ENCODE data around the gene C1orf159. TPM values are rescaled to one million over a fixed set of nuclear protein-coding genes. Genes with fewer than 3 reads are reported as not detected.

The C1orf159 gene
- total and polyA plus RNA-seq, 10 of the 15 experiments (the other 5 are each of a cell fraction or from before 2014, with no cell fraction given): 0.11 to 23.4 (median 8.0) TPM

DNA sequence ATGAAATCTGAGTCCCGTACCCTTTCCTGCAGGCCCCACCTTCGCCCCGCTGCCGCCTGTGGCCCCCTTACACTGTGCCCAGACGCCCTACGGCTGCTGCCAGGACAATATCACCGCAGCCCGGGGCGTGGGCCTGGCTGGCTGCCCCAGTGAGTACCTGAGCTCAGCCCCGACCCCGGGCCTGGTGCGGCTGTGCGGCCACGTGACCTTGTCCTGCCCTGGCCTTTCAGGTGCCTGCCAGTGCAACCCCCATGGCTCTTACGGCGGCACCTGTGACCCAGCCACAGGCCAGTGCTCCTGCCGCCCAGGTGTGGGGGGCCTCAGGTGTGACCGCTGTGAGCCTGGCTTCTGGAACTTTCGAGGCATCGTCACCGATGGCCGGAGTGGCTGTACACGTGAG lies 70.8 kb downstream of the C1orf159 start (continued):
- TF ChIP-seq BACH1 (IDR thresholded peaks at IDR 0.05; ENCODE audit: borderline replicate concordance) (no peak), SUZ12 (IDR thresholded peaks at IDR 0.05; ENCODE audit: unreplicated experiment) (no peak), SMARCA5 (IDR thresholded peaks at IDR 0.05) (no peak), EP300 (IDR thresholded peaks at IDR 0.05; ENCODE audit: borderline replicate concordance in 1 of 2, control insufficient read depth in 1 of 2, low read depth in 2 of 2, low read length in 2 of 2) (no peak), BMI1 (IDR thresholded peaks at IDR 0.05; ENCODE audit: borderline replicate concordance) (no peak), CHD4 (IDR thresholded peaks at IDR 0.05) (no peak), PML (IDR thresholded peaks at IDR 0.05; ENCODE audit: low read length) (no peak), YBX1 (IDR thresholded peaks at IDR 0.05) (no peak)
- TF ChIP-seq, protein P1, sequence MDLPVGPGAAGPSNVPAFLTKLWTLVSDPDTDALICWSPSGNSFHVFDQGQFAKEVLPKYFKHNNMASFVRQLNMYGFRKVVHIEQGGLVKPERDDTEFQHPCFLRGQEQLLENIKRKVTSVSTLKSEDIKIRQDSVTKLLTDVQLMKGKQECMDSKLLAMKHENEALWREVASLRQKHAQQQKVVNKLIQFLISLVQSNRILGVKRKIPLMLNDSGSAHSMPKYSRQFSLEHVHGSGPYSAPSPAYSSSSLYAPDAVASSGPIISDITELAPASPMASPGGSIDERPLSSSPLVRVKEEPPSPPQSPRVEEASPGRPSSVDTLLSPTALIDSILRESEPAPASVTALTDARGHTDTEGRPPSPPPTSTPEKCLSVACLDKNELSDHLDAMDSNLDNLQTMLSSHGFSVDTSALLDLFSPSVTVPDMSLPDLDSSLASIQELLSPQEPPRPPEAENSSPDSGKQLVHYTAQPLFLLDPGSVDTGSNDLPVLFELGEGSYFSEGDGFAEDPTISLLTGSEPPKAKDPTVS (IDR thresholded peaks at IDR 0.05; ENCODE audit: low read depth, low read length): no peak

DNA sequence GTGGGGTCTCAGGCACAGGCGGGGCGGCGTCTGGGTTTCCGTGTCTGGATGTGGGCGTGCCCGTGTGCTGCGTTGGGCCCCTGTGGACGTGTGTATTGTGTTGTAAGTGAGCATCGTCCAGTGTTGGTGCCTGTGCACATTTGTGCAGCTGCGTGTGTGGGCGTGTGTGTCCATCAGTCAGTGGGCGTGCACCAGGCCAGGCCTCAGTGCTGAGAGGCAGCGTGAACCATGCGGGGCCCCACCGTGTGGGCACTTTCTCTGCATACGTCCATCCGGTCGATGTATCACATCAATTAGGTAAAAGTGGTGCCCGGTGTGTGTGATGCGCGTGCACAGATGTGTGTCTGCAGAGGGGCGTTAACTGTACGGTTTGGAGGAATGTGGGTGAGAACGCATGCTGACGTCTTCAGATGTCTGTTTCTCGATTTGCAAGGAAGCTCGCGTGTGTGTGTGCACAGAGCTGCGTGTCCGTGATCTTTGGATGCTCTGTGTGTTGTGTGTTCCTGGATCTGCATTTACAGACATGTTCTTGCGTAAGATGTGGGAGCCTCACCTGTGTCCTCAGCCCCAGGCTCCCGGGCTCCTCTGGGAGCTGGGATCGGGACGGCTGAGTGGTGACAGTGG lies 71.3 kb downstream of the C1orf159 start:
- H2AFZ ChIP-seq (ENCODE audit: control insufficient read depth, low read depth, low read length): no peak overlapping the region
- TF ChIP-seq, protein P2, sequence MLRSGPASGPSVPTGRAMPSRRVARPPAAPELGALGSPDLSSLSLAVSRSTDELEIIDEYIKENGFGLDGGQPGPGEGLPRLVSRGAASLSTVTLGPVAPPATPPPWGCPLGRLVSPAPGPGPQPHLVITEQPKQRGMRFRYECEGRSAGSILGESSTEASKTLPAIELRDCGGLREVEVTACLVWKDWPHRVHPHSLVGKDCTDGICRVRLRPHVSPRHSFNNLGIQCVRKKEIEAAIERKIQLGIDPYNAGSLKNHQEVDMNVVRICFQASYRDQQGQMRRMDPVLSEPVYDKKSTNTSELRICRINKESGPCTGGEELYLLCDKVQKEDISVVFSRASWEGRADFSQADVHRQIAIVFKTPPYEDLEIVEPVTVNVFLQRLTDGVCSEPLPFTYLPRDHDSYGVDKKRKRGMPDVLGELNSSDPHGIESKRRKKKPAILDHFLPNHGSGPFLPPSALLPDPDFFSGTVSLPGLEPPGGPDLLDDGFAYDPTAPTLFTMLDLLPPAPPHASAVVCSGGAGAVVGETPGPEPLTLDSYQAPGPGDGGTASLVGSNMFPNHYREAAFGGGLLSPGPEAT (IDR thresholded peaks at IDR 0.05; ENCODE audit: low read depth): no peak
- no peak for TF ChIP-seq PML (IDR thresholded peaks at IDR 0.05; ENCODE audit: low read length)
- TF ChIP-seq IKZF2 (IDR thresholded peaks at IDR 0.05): no peak
- DNase-seq (ENCODE audit: low read depth, low spot score): no peak
- H3K27me3 ChIP-seq (replicated peaks in 1 of 2; ENCODE audit: control insufficient read depth in 2 of 2, insufficient read depth in 2 of 2, low read length in 1 of 2): no peaks in the 10 kb centered on the region
- SMC1A ChIA-PET (ENCODE audit: uncharacterized antibody, unreplicated experiment): no interaction called here
- intact Hi-C loops (cut with micrococcal nuclease; ENCODE audit: unreplicated experiment) (no loop called here), in situ Hi-C loops (cut with MboI) (no loop called here)
- WGBS (ENCODE audit: insufficient coverage, insufficient replicate concordance, low lambda C conversion rate, missing lambda C conversion rate): 94% methylated on average over 34 of the region's 34 CpGs
- no peaks in the 10 kb centered on the region for H3K79me2 ChIP-seq (ENCODE audit: control insufficient read depth, insufficient read depth, low read length)
- no peak for ATAC-seq
- no TSS peak for BruUV-seq (replicated peaks)
- no peak for FAIRE-seq
- RAD21 ChIA-PET (ENCODE audit: unreplicated experiment): no interaction called here
- no peaks in the 10 kb centered on the region for H4K20me1 ChIP-seq (ENCODE audit: control insufficient read depth, insufficient read depth)
- POLR2A ChIA-PET: no interaction called here
- no peak overlapping the region for H3K4me2 ChIP-seq (ENCODE audit: control insufficient read depth, insufficient read depth)
- no peak overlapping the region for H3K4me3 ChIP-seq
- H3K4me1 ChIP-seq (ENCODE audit: control insufficient read depth, insufficient read depth, low read length): peaks cover 9% of the 10 kb centered on the region
- no peak overlapping the region for H3K27ac ChIP-seq (ENCODE audit: control insufficient read depth, insufficient read depth)
- no peak overlapping the region for H3K9ac ChIP-seq (ENCODE audit: control insufficient read depth, insufficient read depth, low read length)
- H3K36me3 ChIP-seq (ENCODE audit: control insufficient read depth in 2 of 2, insufficient read depth in 2 of 2, low read length in 1 of 2): peaks cover 0 to 23% of the 10 kb centered on the region in 2 experiments; a peak in 3 of 4 replicates
- CTCF ChIA-PET: interaction anchor here (1.0 kb wide), 1 partner anchor 14 kb away, joined by 3 read pairs; no protein-coding TSS in a partner anchor
- H3K9me3 ChIP-seq (replicated peaks; ENCODE audit: control insufficient read depth, insufficient read depth, low read length): no peaks in the 10 kb centered on the region

Data from GM12878 (cell line).